Stimulated activated CD8-positive, alpha-beta memory T cell treated with anti-CD3 and anti-CD28 coated beads, Interleukin-15, amount 100 ng/mL, for 24 hours (primary cell): ENCODE data around the gene GTPBP1.

Experiments used
- DNase-seq: peaks from one replicate; pipeline ENCODE4 v3.0.0-alpha.2; 2020; ENCODE audit warnings: low read depth

GTPBP1 gene

DNA sequence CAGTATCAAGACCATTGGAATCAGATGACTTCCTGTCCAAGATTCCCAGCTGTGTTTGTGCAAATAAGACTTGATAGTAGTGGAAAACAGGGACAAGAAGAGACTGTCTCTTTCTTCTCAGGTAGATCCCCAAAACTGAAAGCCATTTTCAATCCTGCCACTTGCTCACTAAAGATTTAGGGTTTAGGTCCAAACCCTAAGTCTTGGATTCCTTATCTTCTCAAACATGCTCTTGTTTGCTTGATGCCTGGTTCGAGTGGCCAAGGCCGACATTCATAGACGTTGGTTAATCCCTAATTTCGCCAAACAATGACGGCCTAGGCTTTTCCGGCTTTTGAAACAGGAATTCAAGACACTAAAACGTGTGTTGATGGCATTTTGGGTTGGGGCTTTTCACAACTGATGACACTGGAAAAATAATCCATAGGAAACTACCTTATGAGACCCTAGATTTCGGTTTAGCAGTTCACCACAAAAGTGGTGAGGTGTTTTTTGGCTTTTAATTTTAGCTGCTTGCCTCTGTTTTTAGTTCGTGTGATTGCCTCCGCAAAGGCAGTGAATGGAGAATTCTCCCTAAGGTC lies 1.0 kb upstream of the GTPBP1 start:
- DNase-seq: no peak

DNA sequence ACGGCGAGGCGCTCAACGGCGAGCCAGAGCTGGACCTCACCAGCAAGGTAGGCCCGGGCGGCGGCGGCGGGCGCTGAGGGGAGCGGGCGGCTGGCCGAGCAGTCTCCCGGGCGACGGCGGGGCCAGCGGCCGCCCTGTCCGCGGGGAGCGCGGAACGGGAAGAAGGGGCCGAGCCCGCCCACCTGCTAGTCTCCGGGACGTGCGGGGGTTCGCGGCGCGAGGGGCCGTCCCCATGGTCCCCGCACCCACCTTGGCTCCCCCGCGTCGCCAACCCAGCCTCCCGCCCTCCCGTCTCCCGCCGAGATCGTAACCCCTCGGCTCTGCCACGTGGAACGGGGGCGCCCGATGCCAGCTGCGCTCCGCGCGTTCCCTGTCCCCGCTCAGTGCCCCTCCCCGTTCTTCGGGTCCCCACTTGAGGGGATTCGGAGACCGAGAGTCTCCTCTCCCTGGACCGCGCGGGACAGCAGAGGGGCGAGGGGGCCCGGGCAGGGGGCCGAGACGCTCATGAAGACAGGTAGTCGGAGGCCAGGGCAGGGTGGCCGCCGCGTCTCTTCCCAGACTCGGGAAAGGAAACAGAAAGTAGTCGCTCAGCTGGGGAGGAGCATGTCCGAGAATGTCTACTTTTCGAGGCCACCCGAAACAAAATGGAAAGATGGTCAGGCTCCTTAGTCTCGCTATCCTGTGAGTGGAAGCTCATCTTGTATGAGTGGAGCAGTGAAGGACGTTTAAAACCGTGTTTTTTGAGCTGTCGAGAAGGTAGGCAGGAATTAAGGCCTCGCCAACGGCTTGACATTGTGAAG lies 557 bp downstream of the GTPBP1 start:
- DNase-seq: no peak

DNA sequence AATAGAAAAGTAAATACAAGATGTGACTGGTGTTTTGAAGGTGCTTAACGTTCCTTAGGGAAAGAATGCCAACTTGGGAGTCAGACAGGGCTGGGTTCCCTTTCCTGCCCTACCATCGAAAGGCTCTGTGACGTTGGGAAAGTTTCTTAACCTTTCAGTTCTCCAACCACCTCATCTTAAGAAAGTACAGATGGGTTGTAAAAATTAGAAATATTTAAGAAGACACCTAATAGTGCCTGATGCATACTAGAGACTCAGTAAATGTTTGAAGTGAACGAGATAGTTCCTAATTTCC lies 1.1 kb downstream of the GTPBP1 start:
- no peak for DNase-seq

DNA sequence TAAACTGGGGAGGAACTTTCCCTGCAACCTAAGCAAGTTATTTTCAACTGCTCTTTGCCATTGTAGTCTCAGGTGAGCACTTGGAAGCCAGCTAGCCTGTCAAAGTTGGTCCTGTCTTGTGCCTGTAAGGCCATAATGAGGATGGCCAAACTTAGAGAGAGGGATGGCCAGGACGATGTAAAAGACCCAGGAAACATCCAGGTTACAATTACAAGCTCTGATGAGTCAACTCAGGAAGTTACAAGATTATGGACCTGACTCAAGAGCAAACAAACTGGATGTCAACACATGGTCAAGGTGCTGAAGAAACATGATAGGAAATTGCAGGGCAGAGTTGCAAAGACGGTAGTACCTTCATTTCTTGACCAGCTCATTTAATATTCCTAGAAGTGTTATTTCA lies 1.6 kb downstream of the GTPBP1 start:
- DNase-seq: no peak

DNA sequence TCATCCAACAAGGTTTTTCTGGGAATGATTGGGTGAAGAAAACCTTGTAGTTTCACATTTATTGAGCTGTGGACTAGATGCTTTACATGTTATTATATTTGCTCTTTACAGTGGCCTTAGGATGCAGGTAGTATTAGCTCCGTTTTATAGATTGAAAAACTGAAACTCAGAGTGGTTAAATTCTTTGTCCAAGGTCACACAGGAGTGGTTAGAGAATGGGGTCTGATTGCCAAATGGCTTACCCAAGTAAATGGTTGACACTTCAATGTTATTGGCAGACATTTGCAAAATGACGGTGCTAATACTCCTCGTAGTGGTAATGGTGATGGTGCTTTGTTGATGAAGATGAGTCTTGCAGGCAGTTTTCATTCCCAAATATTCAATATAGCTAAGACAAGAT lies 2.2 kb downstream of the GTPBP1 start:
- no peak for DNase-seq

DNA sequence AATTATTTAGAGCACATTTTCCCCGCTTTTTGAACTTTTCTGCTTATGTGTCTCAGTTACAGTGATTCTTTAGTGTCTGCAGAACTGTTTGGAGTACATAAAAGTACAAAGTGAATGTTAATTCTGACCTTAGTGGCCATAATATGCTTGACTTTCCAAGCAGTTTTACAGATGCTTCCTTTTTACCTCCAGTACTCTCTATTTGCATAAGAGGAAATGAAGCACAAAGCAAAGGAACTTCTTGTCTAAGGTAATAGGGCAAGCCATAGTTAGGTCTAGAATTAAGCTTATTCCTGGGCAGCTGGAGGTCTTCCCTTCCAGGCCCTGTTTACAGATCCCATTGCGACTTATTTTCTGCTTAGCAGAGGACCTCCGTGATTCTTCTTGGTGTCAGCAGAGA lies 3.6 kb downstream of the GTPBP1 start:
- no peak for DNase-seq

DNA sequence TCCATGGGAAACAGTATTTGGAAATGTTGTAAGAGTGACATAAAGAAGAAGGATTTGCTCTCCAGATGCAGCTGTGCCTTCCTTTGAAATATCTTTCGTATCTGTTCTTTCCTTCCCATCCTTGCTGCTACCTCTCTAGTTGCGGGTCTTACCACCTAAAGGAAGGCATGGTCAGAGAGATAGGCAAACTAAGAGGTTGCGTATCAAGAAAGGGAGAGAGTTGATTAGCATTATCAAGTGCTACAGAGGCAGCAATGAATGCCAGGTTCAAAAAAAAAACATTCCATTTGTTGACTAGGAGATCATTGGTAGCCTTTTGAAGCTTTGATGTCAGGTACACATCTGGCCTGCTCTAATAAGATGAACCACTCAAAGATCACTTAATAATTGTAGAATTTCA lies 4.6 kb downstream of the GTPBP1 start:
- no peak for DNase-seq

DNA sequence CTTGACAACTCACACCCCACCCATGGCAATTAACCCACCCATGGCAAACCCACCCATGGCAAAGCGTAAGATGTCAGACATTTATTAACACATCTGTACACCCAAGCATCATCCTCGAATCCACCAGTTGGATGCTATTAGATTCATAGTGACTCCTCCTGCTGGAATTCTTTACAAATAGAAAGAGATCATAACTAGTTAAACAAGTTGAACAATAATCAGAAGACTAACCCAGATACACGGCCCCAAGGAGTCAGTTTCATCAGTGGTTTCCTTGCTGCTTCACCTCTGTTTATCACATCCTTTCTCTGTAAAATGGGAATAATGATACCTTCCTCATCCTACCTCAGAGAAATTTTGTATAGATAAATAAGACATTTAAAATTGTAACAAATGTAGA lies 5.1 kb downstream of the GTPBP1 start:
- no peak for DNase-seq

DNA sequence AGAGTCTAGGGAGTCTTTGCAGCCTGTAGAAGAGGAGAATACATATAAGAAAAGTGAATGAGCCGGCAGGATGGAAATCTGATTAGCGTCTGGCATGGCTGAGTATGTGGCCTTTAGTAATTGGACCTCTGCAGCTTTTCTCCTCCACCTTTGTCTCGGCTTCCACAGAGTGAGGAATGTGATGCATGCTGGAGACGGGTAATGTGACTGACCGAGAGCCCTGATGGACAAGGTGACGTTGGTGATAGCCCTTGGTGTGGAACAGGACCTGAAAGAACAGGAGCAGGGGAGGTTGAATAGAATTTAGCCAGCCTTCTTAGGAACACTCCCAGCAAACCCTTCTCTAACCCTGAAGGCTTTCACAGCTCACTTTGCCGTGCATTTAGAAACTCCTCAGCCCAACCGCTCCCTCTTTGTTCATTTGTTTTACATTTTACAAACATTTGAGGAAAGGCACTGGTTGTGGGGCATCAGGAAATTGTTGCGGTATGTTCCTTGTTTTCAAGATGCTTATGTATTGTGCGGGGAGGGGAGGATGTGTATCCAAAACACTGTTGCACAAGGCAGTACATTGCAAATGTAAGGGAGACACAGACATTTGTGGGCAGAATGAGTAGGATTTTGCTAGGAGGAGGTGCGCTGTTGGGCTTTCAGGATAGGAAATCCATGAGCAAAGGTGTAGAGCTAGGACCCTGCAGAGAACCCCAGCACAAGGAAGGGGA lies 6.9 kb downstream of the GTPBP1 start:
- no peak for DNase-seq

DNA sequence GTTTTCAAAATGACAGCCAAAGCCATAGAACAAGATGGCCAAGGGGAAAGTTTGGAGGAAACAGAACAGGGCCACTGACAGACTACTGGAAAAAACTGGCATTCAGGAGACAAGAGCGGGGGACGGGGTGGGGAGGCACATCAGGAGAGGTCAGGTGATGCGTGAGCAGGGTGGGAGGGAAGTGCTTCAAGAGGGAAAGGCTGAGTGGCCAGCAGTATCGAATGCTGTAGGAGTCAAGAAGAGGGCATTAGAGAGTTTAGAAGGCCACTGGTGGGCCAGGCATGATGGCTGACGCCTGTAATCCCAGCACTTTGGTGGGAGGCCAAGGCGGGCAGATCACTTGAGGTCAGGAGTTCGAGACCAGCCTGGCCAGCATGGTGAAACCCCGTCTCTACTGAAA lies 8.2 kb downstream of the GTPBP1 start:
- no peak for DNase-seq

DNA sequence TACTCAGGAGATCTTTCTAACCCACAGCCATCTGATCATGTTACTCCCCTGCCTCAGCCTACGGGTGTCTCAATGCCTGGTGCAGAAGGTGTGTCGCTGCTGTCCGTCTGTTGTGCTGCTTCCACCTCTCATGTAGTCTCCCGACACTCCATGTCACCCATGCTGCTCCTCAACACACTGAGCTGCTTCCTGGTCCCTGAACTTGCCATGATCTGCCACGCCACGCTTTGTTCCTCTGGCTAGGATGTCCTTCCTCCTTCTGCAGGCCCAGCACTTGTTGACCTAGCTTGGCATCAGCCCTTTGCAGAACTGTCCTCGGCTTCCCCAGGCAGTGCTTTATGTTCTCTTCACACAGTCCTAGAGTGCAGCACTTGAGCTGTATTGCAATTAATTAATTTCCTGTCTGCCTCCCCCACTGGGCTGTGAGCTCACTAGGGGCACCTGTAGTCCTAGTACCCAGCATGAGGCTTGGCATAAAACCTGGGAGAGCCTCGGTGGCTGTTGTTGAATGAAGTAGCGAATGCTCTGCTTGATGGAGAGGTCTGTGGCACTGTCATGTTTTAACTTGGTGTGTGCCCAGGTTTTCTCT lies 9.5 kb downstream of the GTPBP1 start:
- no peak for DNase-seq

DNA sequence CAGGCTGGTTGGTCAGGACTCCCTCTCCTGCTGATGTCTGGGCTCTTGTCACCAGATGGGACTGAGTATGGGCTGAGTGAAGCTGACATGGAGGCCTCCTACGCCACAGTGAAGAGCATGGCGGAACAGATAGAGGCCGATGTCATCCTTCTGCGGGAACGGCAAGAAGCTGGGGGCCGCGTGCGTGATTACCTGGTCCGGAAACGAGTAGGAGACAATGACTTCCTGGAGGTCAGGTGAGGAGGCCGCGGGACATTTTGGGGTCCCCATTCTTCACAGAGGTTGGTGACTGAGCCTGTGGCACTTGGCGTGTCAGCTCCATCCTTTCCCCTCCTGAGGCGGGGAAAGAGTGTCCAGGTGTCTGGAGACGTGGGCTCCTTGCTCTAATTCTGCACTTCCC lies 10.1 kb downstream of the GTPBP1 start:
- DNase-seq: no peak

DNA sequence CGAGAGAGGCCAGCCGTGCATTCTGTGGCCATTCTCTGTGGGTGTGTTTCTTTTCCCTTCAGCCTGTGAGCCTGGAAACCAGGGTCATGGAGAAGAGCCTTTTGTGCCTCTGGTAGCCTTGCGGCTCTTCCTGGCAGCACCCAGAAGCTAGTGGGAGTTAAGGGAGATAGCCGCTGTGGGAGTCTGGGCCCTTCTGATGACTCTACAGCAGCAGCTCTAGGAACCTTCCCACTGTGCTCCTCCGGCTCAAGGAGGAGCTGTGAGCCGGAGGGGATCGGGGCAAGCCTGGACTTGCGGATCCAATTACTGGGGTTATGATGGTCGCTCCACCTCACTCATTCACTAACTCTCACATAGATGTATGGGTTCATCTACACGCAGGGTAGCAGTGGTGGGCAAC lies 10.5 kb downstream of the GTPBP1 start:
- DNase-seq: no peak

DNA sequence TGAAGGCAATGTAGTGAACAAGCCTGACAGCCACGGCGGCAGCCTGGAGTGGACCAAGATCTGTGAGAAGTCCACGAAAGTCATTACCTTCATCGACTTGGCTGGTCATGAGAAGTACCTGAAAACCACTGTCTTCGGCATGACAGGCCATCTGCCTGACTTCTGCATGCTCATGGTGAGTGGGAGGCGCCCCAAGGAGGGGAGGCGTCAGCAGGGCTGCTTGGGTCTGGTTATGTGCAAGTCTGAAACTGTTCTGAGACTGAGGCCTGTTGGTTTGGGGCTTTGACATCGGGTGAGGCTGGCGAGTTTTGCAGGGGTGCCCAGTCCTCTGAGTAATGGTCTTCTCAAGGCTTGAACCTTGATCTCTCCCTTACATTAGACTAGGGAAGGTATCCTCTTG lies 11.1 kb downstream of the GTPBP1 start:
- DNase-seq: no peak

DNA sequence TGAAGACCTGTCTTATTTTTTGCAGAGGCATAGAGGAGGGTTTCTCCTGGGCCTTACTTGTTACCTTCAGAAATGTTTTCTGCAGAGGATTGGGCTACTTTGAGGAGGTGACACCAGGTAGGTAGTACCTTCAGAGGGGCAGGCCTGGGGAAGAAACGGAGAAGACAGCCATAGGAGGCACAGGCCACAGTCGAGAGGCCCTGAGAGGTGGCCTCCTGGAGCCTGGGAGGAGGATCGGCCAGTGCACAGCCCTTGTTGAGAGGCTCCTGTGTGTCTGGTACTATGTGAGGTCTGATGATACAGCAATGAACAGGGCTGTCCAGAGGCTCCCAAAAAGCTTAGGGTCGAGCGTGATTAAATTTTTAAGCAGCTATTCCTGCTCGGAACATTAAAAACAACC lies 11.5 kb downstream of the GTPBP1 start:
- no peak for DNase-seq

DNA sequence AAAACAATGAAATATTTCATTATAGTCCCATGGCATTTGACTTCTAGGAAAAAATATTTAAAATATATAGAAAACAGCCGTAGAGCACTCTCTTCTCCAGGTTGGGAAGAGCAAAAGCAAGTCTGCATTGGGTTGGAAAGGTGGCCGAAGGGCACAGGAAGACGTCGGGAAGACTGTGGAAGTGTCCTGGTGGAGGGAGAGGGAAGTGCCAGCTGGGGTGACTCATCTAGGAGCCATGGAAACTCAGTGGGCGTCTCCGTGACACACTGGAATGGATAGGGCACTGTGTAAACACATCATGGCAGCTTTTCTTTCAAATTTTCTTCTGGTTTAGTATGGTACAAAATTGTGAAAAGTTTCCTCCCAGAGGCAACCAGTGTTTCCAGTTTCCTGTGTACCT lies 12.7 kb downstream of the GTPBP1 start:
- DNase-seq: no peak

DNA sequence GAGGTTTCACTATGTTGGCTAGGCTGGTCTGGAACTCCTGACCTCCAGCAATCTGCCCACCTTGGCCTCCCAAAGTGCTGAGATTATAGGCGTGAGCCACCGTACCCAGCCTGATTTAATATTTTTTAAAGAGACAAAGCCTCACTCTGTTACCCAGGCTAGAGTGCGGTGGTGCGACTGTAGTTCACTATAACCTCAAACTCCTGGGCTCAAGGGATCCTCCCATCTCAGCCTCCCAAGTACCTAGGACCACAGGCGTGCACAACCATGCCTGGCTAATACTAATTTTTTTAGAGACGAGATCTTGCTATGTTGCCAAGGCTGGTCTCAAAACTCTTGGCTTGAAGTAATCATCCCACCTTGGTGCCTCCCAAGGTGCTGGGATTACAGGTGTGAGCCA lies 13.5 kb downstream of the GTPBP1 start:
- no peak for DNase-seq

DNA sequence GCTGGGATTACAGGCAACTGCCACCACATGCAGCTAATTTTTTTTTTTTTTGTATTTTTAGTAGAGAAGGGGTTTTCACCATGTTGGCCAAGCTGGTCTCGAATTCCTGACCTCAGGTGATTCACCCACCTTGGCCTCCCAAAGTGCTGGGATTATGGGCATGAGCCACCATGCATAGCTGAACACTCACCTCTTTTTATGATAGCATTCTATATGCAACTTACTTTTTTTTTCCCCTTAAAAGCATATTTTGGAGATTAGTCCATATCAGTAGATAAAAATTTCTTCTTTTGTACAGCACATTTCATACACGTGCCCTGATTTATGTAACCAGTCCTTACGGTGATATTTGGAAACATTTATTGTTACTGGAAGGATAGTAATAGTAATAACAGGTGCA lies 14.6 kb downstream of the GTPBP1 start:
- no peak for DNase-seq

DNA sequence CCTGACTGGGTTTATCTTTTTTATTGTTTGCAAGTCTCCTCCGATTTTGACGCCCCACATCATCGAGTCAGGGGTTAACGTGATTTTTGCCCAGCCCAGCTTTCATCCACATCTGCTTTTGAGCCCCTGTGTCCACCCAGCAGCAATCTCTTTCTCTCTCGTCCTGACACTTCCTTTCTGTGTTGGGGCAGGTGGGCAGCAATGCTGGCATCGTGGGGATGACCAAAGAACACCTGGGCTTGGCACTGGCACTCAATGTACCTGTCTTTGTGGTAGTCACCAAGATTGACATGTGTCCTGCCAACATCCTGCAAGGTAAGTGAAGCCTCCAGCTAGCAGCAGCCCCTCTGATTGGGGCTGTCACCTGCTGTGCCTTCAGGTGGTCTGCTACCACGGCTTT lies 15.8 kb downstream of the GTPBP1 start:
- DNase-seq: no peak

DNA sequence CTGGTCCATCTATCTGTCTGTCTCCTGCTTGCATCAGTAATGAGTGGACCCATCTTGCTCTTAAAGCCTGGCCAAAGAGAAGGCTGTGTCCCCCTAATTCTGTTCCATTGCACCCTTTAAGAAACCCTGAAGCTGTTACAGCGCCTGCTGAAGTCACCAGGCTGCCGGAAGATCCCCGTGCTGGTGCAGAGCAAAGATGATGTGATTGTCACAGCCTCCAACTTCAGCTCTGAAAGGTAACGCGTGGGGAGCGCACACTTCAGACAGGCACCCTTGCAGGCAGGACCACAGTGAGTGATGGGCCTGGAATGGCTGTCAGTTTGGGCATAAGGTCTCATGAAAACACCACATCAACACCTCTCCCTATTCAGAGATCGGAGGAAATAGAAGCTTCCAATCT lies 18.4 kb downstream of the GTPBP1 start:
- no peak for DNase-seq

DNA sequence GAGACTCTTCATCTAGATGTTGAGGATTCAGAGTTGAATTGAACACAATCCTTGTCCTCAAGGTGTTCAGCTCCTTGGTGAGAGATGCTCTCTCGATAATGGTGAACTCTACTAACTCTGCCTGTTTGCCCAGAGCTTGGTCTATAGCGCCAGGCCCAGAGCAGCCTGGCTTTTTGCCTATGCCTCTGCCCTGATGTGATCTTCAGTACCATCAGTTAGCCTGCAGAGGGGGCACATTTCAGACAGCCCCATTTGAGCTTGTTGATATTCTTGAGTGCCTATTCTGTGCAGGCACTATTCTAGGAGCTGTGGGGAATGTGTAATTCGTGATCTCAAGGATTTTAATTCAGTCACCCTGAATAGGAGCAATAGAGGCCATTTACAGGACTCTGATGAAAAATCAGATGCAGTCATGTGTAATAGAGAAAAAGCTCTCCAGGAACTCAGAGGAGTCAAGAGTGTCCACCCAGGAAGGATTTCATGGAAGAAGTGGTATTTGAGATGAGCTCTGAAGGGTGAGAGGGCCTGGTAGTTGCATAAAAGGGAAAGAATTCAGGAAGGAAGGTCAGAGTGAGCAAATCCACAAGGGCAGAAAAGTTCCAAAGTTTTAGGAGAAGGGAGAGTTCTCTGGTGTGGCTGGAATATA lies 19.3 kb downstream of the GTPBP1 start:
- no peak for DNase-seq

DNA sequence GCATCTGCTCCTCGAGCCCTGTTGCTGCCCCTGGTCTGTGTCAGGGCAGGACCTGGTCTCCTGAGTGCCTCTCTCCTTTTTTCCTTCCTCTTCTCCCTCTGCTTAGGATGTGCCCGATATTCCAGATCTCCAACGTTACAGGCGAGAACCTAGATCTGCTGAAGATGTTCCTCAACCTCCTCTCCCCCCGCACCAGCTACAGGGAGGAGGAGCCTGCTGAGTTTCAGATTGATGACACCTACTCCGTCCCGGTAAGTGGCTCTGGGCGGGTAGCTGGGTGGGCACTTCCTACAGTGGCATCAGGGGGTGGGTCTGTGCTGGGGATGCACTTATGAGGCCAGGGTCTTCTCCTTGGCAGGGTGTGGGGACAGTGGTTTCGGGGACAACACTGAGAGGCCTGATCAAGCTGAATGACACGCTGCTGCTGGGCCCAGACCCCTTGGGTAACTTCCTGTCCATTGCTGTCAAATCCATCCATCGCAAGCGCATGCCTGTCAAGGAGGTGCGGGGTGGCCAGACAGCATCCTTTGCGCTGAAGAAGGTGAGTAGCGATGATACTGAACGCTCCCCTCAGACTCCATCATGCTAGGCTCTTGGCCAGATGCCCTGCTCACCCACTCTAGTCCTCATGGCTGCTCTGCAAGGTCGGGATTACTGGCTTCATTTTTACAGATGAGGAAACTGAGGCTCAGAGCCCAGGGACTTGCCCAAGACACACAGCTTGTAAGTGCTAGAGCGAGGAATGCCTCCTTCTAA lies 20.3 kb downstream of the GTPBP1 start:
- DNase-seq: no peak
